ENCODE measurements around the gene SASH1. TPM values are rescaled to one million over a fixed set of nuclear protein-coding genes. Genes with fewer than 3 reads are reported as not detected.

The SASH1 gene
- total and polyA plus RNA-seq, 2 donors (not counting 3 experiments of a cell fraction or from before 2014, with no cell fraction given): 18.5 to 103 TPM

GRCh38 chr6:148348778-148349177 is 6.1 kb downstream of the SASH1 start:
- POLR2A ChIA-PET: interaction anchor here (0.8 kb wide), 1 partner anchor 15 kb away, joined by 3 read pairs; no protein-coding TSS in a partner anchor
- Histone ChIP-seq H3K79me2 (ENCODE audit: control insufficient read depth, insufficient read depth, low read length) (peaks cover 98% of the 10 kb centered on the region), H3K9me3 (replicated peaks; ENCODE audit: control insufficient read depth, insufficient read depth, low read length) (no peaks in the 10 kb centered on the region), H3K4me3 (replicated peaks in 1 of 3; ENCODE audit: insufficient read depth in 1 of 3, low read depth in 1 of 3, low read length in 3 of 3) (no peak overlapping the region), H3K4me1 (ENCODE audit: control insufficient read depth, extremely low read depth, insufficient read depth, low read length) (peaks cover 44% of the 10 kb centered on the region), H3K9ac (replicated peaks; ENCODE audit: extremely low read depth, insufficient read depth, low read length) (no peak overlapping the region), H3K9me1 (replicated peaks; ENCODE audit: control insufficient read depth, extremely low read depth, insufficient read depth, low read length) (no peaks in the 10 kb centered on the region), H3K36me3 (ENCODE audit: control insufficient read depth in 2 of 2, extremely low read depth in 1 of 2, insufficient read depth in 2 of 2, low read length in 2 of 2) (peaks cover 0 to under 1% of the 10 kb centered on the region in 2 experiments), H4K20me1 (replicated peaks; ENCODE audit: control insufficient read depth, extremely low read depth, insufficient read depth, low read length) (no peaks in the 10 kb centered on the region), H3K4me2 (ENCODE audit: insufficient read depth, low read length) (no peak overlapping the region), H3K27ac (ENCODE audit: insufficient read depth, low read depth, low read length) (no peak overlapping the region), H3K27me3 (ENCODE audit: control insufficient read depth in 2 of 2, insufficient read depth in 2 of 2, low read length in 2 of 2) (no peaks in the 10 kb centered on the region), H2AFZ (ENCODE audit: low read depth, low read length) (no peak overlapping the region)
- CTCF ChIA-PET: interaction anchor here (1.6 to 5.1 kb wide), 2 partner anchors 11 to 17 kb away, joined by 3 to 36 read pairs; no protein-coding TSS in a partner anchor
- FAIRE-seq: no peak
- no peak for TF ChIP-seq POLR2AphosphoS5 (IDR thresholded peaks at IDR 0.05; ENCODE audit: insufficient read depth, low read depth, low read length)
- no peak for TF ChIP-seq EZH2 (IDR thresholded peaks at IDR 0.05; ENCODE audit: borderline replicate concordance, low read depth, low read length, severe bottlenecking)
- TF ChIP-seq POLR2A (IDR thresholded peaks at IDR 0.05; ENCODE audit: low read depth, low read length): no peak
- no peak for TF ChIP-seq CTCF (IDR thresholded peaks at IDR 0.05; ENCODE audit: extremely low read depth in 1 of 2, insufficient read depth in 1 of 2, low read depth in 1 of 2, low read length in 2 of 2)
- no peak for TF ChIP-seq MYC (IDR thresholded peaks at IDR 0.05; ENCODE audit: low read depth, low read length)
- TF ChIP-seq MAX (IDR thresholded peaks at IDR 0.05; ENCODE audit: insufficient read depth, insufficient read length): no peak
- TF ChIP-seq FOS (IDR thresholded peaks at IDR 0.05; ENCODE audit: borderline replicate concordance, insufficient read depth, low read length): no peak
- TF ChIP-seq JUN (IDR thresholded peaks at IDR 0.05; ENCODE audit: borderline replicate concordance, insufficient read depth, insufficient read length, low read depth): no peak
- no peak for TF ChIP-seq GATA2 (IDR thresholded peaks at IDR 0.05; ENCODE audit: insufficient read depth, insufficient read length, low read depth, low read length)
- no peak for DNase-seq (ENCODE audit: low read depth, low spot score)
- BruUV-seq (replicated peaks): no TSS peak
- dilution Hi-C loops (cut with MboI; ENCODE audit: extremely low pct_ligation_motif_present, low sequenced_read_pairs): no loop called here
- intact Hi-C loops (cut with micrococcal nuclease): no loop called here

Data from endothelial cell of umbilical vein (primary cell).